HPDE6-E6E7 (cell line): ENCODE data around the gene VWA3A.
"Not testable (repeated sequence)": the region's sequence is repeated elsewhere in the genome, so short reads cannot be mapped to it uniquely, and the experiment has no call there.

Source experiments
- DNase-seq: peaks from one replicate; pipeline ENCODE4 v3.0.0; 2011; ENCODE audit warnings: missing footprints; ENCODE audit errors: extremely low spot score

VWA3A gene, protein sequence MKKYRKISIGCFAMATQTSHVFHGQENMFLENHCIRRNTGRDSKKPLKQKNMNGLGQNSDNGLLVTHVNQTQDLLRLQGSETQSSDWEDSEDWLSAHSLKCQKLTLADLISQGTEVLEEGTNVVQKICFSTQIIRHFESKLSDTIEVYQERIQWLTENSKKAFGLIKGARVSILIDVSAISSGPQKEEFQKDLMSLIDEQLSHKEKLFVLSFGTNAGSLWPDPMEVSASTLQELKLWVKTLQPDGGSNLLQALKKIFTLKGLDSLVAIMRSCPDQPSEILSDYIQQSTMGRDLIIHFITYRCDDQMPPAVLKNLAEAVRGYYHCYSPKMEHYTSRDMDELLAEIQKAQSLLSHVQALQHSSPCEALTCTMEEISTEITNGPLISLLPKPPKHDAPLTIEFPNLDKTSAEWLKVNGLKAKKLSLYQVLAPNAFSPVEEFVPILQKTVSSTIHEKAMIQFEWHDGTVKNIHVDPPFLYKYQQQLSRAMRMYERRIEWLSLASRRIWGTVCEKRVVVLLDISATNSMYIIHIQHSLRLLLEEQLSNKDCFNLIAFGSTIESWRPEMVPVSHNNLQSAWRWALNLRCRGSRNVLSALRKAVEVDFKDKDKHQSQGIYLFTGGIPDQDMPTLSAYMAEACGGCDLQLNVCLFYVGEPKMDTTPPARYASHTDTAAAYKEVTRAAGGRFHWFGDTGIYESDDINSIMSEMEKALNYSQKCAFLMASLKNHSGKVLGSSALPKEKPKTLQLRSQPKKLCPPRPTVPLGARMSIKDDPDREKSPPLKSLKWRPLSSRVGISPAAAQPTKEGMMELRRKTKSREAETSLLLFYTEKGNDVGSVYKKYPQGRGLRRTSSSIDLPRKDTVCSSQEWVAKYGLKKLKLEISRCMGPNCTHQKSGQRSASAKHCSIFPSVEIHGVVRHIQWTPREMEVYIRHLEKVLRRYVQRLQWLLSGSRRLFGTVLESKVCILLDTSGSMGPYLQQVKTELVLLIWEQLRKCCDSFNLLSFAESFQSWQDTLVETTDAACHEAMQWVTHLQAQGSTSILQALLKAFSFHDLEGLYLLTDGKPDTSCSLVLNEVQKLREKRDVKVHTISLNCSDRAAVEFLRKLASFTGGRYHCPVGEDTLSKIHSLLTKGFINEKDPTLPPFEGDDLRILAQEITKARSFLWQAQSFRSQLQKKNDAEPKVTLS

DNA sequence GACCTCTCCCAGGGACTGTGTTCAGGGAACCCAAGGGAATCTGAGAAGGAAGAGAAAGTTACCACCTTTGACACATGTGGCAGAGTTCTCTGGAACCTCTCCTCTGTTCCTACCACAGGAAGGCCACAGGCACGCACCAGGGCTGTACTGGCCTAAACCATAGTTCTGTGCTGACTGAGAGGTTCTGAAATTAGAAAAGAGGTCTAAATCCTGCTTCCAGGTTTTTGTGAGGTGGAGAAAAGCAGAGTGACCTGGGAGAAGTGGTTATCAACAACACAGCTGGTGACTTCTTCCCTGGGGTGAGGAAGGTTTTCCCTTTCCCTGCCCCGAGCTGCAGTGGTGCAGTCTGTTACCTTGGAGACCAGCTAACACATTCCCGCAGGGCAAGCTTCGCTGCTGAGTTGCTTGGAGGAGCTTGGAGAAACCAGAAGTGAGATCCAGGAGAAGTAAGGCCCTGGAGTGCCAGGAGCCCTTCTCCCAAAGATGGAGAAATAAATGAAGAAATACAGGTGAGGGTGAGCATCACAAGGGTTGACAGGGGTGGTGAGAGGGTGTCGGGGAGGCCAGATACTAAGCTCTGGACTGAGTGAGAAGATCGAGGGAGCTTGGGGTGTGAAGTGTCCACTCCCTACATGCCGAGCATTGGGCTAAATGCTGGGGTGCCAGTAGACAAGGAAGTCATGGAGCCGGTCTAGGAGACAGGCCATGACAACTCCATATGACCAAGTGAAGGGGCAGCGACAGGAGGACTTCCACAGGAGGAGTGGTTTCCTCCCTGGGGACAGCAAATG is at the start of gene VWA3A:
TSS of gene VWA3A (plus strand) at position 399 of the 791 bp plus-strand sequence. CDS start at position 496, 97 bp downstream.
- DNase-seq = peak; percentile 14

DNA sequence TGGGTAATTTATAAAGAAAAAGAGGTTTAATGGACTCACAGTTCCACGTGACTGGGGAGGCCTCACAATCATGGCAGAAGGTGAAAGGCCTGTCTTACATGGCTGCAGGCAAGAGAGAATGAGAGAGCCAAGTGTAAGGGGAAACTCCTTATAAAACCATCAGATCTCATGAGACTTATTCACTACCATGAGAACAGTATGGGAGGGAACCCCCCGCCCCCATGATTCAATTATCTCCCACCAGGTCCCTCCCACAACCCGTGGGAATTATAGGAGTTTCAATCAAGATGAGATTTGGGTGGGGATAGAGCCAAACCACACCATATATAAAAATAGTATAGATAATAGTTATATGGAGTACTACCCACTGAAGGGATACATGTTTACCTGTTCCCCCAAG is 48.5 kb upstream of the VWA3A start:
- not testable (repeated sequence) for DNase-seq

DNA sequence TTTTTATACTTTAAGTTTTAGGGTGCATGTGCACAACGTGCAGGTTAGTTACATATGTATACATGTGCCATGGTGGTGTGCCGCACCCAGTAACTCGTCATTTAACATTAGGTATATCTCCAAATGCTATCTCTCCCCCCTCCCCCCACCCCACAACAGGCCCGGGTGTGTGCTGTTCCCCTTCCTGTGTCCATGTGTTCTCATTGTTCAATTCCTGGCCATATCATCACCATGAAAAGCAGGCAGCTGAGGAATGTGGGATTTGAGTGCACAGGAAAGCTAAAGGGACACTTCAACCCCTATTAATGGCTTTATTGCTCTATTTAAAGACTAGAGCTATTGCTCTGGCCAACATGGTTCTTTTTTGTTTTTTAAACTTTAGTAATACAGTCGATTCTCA is 46.5 kb upstream of the VWA3A start:
- DNase-seq = not testable (repeated sequence)

DNA sequence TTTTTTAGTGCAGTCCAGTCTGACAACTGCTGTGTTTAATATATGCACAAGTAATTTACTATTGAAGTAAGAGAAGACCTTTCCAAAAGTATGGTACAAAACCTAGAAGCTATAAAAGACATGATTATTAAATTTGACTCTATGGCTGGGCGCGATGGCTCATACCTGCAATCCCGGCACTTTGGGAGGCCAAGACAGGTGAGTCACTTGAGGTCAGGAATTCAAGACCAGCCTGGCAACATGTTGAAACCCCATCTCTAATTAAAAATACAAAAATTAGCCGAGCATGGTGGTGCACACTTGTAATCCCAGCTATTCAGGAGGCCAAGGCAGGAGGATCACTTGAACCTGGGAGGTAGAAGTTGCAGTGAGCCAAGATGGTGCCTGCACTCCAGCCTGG is 41.4 kb upstream of the VWA3A start:
- no peak for DNase-seq

DNA sequence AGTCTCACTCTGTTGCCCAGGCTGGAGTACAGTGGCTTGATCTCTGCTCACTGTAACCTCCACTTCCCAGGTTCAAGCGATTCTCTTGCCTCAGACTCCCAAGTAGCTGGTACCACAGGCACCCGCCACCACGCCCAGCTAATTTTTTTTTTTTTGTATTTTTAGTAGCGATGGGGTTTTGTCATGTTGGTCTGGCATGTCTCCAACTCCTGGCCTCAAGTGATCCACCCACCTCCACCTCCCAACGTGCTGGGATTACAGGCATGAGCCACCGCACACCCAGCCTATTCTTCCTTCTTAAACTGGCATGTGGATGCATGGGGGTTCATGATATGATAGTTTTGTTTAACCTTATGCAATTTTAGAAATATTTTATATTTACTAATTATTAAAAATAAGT is 39.4 kb upstream of the VWA3A start:
- no peak for DNase-seq

DNA sequence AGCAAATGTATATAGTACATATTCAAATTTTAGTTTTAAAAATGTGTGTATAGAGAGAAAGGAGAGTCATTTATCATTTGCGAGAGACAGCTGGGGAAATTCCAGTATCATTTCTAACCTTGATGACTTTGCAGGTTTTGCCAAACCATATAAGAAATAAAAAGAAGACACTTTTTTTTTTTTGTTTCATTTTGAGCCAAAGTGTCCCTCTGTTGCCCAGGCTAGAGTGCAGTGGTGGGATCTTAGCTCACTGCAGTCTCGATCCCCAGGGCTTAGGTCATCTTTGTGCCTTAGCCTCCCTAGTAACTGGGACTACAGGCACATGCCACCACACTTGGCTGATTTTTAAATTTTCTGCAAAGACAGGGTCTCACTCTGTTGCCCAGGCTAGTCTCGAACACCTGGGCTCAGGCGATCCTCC is 38.4 kb upstream of the VWA3A start:
- no peak for DNase-seq

DNA sequence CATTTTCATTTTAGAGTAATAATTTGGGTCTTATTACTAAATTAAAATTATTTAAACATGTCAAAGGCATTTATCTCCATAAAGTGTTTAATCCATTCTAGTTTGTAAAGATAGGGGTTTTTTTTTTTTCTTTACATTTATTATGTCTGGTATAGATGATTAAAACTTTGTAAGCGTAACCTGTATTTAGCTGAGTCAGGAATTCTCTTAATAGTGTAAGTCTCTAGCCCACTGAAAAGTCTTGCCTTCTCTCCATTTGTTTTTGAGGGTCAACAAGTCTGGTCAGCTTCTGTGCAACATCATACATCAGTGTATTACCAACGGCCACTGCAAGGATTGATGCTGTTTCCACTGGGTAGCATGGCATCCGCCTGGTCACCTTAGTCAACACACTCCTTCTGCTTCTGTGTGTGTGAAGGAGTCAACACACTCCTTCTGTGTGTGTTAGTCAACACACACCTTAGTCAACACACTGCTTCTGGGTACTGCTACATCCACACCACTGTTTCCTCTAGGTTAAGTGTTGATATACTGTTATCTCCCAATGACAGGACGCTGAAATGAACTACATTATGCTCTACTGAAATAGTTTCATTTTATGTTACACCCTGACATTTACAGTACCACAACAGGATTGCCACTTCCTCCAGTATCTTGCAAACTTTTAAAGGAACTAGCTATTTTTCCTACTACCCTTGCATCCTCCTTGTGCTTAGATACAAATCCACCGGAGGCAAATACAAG is 37.3 kb upstream of the VWA3A start:
- DNase-seq = no peak

DNA sequence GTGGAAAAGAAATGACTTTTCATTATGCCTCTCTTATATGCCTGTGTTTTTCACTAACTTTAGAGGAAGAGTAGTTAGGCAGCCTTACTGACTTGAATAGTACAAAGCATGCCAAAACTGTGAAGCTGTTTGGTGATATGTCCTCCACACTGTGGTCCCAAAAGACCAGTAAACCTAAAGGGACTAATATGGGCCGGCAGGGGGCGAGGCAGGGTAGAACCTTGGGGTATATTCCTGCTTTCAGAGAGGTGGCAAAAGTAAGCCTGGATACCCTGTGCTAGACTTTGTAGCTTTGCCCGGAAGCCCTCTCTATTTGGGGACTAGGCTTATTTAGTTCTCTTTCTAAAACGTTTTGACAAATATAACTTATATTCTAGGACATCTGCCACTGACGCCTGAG is 36.5 kb upstream of the VWA3A start:
- no peak for DNase-seq

DNA sequence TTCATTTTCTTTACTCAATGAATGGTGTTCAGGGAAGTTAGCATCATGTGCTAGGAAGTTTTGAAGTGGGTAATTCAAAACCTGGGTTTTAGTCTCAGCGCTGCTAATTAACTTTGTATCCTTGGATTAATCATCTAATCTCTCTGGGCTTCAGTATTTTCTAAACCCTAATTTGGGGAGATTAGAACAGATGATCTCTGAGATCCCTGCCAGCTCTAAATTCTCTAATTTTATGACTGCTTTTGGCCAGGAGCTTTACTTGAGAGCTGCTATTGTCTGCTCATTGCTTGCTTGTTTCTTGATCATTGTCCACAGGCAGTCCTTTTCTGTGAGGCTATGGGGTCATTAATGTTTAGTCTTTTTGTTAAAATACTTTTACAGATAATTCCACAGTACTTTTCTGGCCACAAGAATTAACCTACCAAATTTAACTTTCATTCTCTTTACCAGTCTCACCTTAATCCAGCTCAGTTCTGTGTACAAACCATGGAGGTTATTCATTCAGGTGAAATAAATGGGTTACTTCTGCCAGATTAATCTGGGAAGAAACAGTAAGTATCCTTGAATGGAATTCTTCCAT is 28.4 kb upstream of the VWA3A start:
- no peak for DNase-seq

DNA sequence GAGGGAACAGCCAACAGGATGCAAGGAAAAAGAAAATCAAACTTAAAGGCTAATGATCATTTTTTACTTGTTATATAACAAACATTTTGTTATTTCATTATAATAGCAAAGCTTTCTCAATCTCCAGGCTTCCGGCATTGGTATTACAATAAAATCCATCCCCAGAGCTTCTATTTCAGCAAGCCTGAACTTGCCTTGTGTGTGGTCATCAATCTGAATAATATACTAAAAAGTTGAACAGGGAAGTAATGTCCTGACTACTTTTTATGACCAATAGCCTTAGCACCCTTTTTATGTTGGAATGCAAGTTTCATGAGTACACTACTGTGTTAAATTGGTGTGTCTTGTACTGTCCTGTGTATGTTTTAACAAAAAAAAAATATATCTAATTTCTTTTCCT is 27.1 kb upstream of the VWA3A start:
- peak; percentile 62 for DNase-seq

DNA sequence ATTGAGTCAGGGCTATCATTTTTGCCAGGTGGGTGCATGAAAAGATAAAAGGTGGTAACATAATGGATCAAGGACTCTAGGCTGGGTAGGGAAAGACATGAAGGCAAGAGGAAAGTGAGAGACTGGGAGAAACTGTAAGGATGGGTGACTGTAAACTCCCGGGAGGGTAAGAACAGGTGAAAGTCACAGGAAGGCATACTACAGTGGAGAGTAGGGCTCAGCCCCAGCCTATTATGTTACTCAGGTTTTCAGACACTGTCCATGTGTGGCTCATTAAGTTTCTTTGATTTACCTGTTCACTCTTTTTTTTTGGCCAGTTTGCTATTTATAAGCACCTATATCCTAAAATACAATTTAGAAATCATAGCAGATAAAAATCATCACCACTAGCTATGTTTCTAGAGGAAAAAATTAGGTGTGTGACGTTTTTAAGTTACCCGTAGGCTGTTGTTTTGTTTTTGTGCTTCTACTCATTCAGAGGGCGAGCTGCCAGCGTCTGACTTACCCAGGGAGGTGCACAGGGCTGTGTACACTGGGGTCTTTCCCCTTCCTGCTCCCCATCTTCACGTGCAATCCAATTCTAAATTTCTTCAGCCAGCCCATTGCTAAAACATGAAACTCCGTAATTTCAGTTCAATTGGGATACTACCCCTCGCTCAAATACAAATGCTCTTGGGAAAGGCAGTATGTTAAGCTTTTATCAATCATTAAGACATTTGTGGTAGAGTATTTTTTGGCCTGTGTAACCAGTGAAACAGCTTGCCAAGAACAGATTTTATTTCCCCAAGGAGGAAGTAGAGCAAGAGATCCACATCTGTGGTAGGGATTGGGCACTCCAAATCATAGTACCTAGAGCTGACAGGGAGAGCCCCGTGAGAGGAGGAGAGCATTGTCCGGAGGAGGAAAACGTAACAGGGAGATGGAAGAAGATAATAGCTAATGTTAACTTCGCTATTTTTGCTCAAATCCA is 21.7 kb upstream of the VWA3A start:
- no peak for DNase-seq

DNA sequence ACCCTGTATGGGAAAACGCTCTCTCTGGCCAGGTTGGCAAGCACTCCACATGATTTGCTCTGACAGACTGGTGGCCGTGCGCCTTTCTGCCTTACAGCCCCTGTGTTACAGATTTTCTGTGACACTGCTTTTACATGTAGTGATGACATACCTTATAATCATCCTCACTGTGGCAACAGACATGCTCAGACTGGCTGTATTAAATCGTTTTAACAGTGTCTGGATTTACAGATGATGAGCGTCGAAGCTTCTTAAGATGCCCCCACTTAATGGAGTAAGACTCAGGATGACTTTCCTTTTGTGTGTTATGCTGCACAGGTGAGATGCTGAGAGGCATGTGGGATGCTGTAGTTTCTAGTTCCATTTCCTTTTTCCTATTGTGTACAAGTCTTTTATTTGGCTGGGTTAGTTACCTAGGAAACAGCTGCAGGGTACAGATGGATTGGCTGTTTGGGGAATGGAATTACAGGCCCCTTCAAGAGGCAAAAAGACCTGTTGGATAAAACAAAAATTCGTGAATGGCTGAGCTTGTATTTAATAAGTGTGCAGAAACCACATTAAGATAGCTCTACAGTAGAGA is 20.9 kb upstream of the VWA3A start:
- peak; percentile 21 for DNase-seq

DNA sequence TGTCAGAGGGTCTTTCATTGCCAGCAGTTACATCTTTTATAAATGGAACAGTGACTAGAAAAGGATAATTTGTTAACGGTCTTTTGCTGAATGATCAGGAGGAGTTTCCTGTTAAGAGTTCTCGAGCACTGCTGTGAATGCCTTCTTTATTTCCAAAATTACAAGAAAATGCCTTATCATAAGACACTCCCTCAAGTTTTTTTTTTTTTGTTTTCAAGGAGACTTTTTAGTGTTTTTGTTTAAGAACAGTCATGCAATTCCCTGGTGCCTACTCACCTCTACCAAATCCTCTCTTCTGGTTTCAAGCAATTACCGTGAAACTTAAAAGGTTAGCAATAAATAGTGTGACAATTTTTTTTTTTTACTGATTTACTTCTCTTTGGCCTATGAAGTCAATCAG is 19.0 kb upstream of the VWA3A start:
- no peak for DNase-seq

DNA sequence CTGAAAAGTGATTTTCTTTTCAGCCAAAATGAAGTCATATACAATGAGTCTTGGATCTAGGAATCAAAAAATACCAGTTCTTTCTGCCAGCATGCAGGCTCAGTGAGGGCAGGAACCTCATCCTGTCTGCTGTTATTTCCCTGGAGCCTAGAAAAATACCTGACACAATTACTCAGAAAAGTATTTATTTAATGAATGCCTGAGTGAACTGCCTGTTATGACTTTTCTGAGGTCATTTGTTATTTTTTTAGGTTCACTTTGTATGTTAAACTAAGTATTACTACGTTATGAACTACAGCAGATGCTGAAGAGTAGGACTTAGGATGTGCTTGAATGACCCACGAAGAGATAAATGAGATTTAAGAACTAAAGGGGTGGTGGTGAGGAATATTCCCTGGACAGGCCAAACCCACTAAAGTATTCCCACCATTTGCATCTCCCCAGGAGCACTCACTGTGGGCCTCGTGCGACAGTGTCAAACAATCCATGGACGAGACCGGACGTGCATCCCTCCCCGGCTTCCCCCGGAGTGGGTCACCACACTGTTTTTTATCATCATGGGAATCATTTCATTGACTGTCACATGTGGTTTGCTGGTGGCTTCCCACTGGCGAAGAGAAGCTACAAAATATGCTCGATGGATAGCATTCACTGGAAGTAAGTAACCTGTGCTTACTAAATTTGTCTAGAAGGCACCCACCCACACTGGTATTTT is 17.1 kb upstream of the VWA3A start:
- DNase-seq = no peak

DNA sequence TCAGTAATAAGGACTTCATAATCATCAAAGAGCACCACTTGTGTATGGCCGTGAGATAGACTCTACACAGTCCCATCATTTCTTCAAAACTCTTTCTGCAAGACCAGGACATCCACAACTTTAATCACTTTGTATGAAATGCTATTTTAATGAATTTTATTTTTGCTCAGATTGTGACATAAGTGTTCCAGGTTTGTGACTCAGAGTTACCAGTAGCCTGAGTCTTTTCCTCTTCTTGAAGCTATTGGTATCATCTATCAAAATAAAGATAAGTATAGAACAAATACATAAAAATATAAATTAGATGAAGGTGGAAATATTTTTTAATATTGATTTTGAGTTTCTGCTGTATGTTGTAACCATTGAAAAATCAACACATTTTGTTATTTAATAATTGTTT is 16.6 kb upstream of the VWA3A start:
- DNase-seq = no peak

DNA sequence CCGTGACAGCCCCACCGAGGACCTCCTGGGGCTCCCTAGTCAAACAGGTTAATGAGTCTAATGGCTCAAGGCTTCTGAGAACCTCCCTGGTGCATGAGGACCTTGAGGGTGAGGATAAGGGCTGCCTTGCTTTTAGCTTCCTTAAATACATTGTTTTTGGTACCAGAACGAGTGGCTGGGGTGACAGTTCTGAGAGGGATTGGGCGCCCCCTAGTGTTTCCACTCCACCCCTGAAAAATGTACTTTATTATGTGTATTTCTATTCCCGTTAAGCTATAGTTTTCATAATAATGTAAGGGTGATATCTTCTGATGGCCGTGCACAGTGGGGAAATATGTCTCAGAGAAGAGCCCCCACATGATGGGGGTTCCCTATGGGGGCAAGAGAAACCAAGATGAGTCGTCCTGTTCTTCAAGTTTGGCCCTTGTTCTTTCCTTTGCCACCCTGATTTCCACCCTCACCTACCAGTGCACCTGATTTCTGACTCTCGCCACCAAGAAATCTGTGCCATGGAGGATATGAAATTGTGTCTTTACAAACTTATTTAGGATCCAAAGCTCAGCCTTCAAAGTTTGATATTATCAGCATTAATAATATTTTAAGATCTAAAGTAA is 14.5 kb upstream of the VWA3A start:
- peak; percentile 55 for DNase-seq

DNA sequence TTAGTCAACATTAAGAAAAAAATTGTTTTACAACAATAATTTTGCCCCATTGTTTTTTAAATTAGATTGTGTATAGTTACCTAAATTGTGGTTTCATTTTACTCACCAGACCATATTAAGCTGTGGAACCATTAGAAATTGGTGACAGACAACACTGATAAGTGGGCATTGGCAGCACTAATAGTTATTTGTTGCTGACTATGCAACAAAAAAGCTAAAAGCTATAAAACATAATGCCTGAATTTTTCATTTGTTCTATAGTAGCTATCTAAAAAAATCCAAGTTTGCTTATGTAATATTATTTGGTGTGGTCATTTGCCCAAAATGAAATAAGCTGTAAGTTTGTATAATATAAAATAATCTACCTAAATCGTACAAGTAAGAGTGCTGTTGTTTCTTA is 13.7 kb upstream of the VWA3A start:
- no peak for DNase-seq

DNA sequence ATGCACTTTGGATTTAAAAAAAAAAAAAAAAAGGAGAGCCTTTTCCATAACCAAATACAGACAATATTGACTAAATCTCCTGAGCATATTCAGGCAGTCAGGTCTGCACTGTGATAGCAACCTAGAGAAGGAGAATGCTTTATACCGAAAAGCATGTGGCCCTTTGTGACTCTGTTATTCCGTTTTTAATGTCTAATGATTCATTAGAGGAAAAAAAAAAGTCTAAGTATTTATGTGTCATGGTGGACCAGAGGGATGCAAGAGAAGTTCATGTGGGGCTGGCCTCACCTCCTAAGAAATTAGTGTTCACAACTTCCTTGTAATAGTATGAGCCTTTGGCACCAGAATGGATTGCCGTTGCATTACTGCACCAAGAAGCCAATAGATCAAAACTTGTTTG is 11.3 kb upstream of the VWA3A start:
- no peak for DNase-seq
